GM19397 (cell line): ENCODE measurements around the gene AP1S1.

Experiments used
- ATAC-seq: cut with Tn5 transposase; IDR thresholded peaks from one replicate; pipeline ENCODE4 v1.9.1; 2021; ENCODE audit warnings: mild to moderate bottlenecking, moderate library complexity; ENCODE audit not compliant: unreplicated experiment

AP1S1 gene

DNA sequence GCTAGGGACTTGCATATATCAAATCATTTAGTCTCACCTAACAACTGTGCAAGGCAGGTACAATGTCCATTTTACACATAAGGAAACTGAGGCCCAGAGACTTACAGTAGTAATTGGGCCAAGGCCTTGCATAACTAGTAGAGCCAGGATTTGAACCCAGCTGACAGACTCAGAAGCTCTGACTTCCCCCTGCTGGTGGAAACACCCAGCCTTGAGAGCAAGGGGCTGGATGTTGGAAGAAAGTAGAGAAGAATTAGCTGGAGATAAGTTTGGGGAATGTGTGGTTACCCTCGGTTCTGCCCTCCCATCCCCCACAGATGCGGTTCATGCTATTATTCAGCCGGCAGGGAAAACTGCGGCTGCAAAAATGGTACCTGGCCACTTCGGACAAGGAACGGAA, 2.0 kb downstream of the AP1S1 start:
- ATAC-seq, result no peak

DNA sequence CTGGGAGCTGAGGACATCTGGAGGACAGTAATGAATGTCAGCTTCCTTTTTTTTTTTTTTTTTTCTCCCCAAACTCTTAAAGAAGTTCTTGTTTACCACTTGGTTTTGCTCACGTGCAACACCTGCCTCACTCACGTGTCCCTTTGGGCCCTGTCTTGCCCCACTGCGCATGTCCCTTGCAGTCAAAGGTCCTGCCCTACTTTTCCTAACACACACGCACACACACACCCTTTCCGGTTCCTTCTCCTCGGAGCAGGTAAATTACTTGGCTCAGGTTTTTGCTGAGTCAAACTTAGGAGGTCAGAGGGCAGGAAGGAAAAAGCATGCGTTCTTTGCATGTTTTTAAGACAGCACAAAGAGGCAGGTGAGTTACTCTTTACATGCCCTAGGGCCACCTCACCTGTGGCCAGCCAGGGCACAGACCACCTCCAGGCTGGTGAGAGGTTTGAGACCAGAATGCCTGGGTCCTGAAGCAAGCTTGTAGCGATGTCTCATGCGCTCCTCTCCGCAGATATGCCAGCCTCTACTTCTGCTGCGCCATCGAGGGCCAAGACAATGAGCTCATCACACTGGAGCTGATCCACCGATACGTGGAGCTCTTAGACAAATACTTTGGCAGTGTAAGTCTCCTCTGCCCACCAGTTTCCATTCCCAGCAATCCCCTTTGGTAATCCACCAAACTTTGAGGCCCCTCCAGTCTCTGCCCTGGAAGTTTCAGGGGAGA, 2.8 kb downstream of the AP1S1 start:
- ATAC-seq, result no peak

DNA sequence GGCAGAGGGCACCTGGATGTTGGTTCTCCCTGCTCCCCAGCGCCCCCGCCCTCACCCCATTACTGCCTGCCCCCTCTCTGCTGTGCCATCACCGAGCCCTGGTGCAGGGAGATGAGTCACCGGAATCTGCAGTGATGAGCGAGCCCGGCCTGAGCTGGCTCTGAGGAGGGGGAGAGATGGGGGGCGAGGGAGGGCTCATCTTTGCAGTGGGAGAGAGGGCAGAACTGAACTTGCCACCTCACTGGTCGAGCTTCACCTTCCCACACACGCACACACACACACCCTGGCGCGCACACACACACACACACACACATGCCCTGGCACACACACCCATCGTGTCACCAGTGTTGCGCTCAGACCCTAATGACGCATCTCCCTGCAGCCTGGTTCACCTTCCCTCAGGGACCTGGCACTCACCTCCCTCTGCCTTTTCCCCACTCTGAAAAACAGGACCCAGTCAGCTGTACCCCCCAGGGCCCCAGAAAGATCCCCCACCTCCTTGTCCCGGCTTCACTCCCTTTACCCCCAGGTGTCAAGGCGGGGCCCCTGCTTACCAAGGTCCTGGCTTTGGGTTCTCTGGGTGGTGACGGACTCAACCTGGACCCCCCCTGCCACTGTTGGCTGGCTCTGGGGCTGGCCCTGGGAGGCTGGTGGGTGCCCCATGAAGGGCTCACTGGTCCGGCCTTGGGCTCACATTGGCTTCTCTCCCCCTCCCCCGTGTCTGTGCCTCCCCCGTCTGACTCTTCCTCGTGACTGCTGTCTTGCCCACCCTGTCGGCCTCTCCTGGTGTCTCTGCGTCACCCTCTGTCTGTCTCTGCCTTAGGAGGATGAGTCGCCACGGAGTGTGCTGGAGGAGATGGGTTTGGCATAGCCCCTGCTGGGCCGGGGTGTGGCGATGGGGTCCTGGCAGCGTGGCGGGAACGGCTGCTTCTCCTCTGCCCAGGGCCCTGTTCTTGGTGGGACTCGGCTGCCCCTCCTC, 5.7 kb downstream of the AP1S1 start:
- ATAC-seq, result no peak

DNA sequence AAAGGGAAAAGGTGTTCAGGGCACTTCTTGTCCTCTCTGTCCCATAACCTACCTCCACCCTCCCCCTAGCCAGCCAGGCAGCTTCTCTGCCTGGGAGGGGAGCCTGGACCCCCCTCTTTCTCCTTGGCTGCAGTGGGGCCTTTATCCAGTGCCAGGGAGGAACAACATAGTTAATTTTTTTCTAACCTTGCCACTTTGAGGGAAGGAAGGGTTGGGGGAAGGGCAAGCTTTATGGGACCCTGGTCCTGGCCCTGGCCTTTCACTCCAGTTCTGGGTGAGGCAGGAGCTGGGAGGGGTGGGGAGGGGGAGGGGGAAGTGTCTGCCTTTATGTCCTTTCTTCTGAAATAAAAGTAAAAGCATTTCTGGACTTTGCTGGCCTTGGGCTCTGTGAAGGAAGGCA, 6.6 kb downstream of the AP1S1 start:
- no peak for ATAC-seq

DNA sequence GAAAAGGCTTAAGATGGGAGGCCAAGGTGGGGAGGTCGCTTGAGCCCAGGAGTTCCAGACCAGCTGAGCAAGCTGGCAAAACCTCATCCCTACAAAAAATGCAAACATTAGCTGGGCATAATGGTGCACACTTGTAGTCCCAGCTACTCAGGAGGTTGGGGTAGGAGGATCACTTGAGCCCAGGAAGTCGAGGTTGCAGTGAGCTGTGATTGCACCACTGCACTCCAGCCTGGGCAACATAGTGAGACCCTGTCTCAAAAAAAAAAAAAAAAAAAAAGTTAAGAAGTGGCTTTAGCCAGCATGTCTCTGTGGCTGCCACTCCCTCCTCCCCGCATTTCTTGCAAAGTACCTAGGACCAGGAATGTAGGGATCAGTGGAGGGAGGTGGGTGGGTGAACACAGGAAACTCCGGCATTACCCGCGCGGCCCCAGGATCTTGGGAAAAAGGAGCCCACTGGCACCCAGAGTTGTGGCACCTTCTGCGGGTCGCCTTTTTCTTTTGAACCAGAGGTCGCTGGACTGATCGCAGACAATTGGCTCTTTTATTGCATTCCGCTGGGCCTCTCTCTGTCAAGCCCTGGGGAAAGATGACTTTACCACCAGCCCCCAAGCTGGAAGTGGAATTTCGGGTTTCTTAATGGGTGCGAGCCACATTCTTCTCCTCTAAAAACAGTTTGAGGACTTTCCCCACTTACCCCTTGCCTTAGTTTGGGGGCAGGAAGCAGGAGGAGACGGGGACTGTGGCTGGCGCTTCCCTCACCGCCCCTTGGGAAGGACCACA, 7.6 kb downstream of the AP1S1 start:
- ATAC-seq, result no peak

DNA sequence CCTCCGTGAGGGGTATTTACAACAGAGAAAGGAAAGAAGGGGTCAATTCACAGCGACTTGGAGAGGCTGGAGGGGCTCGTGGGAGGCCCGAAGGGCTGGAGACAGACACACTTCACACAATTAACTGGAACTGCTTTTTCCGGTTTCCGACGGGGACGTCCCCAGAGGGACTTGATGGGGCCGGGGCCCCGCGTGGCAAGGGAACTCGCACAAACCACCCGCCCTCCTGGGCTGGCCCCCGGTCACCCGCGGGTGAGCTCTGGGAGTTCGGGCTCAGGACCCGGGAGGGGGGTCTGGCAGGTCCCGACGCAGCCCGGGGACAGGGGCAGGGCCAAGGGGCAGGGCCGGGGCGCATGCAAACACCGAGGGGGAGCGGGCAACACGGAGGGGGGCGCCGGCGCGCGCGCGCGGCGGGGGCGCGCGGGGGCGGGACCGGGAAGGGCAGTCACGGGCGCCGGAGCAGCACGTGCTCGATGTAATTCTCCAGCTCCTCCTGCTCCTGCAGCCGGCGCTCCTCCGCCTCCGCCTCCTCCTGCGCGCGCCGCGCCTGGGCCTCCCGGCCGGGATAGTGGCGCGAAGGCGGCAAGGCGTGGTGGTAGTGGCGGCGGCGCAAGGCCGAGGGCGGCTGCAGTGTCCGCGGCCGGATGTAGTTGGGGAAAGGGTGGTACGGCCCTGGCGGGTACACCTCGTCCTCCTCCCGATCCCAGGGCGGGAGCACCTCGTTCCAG, 8.4 kb downstream of the AP1S1 start:
- ATAC-seq, result no peak

DNA sequence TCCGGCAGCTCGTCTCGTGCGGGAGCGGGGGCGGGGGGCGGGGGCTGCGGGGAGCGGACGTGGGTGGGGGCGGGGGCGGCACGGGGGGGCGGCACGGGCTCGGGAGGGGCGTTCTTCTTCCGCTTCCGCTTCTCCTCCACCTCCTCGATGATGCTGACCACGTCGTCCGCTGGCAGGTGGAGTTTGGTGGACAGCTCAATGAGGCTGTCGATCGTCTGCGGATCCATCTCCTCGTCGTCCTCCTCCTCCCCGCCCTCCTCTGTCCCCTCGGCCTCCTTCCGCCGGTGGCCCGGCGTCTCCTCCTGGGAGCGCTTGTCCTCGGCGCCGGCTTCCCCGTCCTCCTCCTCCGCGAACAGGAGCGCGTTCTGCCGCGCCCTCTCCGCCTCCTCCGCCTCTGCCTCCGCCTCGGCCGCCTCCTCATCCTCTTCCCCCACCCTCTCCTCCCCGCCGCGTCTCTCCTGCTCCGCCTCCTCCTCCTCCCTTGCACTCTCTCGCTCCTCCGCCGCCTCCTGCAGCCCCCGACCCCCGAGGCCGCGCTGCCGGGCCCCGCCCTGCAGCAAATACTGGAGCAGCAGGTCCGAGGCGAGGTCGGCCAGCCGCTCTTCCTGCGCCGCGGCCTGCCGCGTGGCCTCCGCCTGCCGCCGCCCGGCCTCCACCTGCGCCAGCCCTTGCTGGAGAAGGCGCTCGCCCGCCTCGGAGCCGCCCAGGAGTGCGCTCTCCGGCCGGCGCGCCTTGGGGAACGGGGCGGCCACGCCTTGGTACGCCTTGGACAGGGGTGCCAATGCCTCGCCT, 9.2 kb downstream of the AP1S1 start:
- no peak for ATAC-seq

DNA sequence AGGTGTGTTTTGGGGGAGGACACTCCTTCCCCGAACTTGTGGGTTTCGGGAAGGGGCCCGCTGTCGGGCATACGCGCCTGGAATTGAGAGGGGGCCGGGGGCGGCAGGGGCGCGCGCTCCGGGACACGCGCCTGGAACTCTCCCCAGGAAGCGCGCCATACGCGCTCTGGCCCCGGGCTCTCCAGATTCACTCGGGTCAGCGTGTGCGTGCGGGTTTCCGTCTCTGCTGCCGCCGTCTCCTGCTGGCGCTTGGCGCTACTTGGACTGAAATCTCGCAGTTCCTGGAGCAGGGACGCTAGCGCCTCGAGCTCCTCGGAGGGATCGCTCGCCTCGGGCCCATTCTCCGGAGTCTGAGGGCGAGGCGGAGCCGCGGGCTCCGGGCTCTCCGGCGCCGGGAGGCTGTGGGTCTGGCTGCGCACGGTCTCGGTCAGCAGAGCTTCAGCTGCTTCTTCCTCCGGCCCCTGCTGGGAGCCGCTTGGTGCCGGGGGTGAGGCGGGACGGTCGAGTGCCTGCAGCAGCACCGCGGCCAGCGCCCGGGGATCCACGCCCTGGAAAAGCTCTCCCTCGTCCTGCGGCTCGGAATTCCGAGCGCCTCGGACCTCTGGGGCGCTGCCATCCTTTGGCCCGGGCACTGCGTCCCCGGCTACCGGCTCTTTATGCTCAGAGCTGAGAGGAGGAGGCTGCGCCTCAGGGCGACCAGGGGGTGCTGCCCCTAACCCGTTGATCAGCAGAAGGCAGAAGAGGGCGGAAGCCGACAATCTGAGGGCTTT, 10.0 kb downstream of the AP1S1 start:
- no peak for ATAC-seq

DNA sequence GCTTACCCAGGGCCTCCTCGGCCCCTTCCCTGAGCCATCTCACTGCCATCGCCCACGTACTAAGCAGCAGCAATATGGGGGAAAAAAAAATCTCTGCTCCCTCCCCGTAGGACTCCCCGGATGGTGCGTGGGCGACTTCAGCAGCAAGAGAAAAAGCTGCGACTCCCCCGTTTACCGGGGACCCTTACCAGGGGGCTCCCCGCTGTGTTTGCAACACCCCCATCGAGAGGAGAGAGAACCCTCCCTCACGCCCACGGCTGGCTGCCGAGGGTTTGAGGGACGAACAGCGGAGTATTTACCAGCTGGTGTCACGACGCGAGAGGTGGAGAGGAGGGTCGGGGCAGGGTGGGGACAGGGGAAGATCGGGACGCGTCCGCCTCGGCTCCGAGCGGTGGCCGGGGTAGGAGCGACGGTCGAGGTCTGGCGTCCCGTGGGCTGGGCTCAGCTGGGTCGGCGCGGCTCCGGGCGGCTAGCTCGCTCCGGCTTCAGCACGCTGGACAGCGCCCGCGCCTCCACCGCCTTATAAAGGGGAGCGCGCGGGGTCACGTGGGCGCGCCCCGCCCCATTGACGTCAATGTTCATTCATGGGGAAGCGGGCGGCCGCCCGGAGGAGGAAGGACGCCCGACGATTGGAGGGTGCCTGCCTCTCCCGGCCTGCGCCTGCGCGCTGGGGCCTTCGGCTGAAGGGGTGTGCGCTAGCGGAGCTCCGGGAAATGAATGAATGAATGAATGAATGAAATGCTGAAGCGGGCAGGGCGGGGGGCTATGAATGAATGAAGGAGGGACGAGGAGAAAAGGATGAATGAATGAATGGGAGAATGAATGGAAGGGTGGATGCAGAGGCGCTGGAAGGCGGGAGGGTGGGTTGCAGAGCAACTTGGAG, 11.0 kb downstream of the AP1S1 start, which contains the start of gene VGF:
VGF (minus strand) TSS at position 495 of the 883 bp plus-strand sequence. CDS start 726 bp downstream, outside the sequence.
- peak; percentile 63 for ATAC-seq

DNA sequence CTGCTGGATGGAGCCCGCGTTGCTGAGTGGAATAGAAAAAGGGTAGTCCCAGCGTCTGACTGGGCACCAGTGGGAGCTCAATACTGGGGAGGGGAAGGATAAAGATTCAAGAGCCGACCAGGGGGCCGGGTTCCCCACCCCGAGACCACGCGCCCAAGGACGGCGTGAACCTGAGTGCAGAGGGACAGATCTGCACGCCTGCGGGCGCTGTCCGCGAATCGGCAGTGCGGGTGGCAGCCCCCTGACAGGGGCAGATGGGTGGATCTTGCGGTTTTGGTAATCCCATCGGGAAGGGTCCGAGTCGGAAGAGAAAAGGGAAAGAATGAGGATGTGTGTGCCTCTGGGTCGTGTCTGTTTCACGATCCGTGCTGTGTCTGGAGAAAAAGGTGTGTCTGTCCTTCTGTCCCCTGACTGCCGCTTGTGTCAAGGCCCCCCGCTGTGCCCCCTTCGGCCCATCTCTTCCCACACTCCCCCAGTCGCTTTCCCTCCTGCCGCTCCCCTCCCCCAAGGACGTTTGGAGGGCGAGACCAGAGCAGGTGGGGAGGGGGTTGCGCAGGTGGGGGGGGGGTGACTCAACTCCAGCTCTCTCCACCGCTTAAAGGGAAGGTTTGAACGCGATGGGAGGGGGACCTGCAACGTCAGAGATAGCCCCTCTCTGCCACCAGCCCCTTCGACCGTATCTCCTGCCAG, 11.8 kb downstream of the AP1S1 start:
- no peak for ATAC-seq

DNA sequence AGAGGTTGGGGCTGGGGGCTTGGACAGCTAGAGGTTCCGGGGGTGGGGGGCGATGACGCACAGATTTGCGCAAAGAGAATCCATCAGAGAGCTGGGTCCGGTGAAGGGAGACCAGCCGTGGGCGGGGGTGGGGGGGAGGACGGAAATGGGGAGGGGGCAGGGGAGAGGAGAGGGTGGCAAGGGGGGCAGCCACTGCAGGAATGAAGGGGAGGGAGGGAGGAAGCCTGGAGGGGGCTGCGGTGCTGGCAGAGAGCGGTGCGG, 12.3 kb downstream of the AP1S1 start:
- no peak for ATAC-seq

DNA sequence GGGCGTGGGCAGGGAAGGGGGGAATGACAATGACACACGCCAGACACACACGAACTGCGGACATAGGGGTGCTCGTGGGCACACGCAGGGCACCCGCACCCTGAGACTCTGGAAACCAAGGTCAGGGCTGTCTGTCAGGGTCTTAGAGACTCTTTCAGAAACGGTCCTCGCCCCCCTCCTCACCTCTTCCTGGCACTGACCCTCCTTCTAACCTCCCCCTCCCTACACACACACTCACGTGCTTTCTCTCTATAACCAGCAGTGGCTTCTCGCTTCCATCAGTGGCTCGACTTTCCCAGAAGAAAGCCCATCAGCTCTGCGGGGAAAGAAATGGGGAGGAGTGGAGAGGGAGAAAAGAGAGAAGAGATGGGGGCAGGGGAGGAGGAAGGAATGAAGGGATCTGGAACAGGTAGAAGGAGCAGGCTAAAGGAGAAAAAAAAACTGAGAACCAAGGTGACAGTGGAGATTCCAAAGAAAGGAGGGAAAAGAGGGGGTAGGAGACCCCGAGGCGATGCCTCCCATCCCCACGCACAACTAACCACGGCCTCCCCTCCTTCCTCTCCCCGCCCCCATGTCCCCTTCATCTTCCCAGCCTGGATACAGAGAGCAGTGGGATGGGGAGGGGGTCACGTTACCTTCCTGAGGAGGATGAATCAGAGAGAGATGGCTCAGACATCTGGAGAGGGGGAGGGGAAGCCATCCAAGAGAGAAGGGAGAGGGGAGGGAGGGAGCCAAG, 12.8 kb downstream of the AP1S1 start:
- ATAC-seq, result no peak

DNA sequence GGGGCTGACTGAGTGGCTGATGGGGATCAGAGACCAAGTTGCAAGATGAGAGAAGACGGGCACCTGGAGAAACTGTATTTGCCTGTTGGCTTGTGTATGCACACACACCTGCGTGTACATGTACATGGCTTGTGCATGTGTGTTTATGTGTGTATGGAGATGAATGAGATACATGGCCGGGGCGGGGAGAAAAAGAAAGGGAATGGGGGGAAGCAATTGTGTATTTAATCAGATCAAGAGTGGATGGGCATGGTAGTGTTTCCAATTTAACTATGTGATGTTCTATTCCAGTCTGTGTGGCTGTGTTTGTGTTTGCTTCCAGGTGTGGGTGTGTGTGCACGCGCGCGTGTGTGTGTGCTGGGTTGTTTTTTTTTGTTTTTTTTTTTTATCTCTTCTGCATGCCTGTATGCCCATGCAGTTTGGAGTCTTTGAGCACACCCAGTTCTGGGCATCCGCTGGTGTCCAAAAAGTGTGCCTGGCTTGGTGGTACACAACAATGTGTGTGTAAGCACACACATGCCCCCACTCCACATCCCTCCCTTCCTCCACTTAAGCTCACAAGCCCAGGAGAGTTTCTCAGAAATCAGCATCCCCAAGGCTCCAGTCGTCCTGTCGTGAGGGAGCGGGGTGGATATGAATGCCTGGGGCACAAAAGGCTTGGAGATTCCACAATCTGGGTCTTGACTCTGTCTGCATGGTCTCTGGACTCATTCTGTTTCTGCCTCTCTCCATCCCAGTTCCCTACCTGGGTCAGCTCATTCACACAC, 13.6 kb downstream of the AP1S1 start:
- ATAC-seq, result no peak

DNA sequence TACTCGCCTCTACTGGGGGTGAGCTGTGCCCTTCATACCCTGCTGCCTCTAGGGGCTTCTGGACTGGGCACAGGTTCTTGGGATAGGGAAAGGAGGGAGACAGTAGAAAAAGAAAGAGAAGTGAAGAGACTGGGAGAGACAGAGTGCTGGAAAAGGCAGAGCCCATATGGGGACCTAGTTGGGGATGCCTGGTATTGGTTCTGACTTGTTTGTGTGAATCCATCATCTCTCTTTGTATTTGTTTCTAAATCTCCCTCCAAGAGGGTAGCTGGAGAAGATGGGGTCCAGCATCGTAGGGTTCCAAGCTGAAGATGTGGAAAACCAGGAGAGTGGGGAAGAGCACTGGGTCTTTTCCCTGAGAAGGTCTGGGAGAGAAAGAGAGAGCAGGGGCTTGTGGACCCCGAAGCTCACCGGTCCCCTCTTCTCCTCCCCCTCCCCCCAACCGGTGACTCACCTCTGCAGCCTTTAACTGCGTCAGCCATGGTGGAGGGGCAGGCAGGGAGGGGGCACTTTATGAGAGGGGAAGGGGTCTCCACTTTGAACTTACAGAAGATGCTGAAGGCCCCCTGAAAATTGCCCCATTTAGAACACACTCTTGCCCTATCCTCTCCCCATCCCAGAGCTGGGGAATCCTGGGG, 14.3 kb downstream of the AP1S1 start:
- no peak for ATAC-seq

DNA sequence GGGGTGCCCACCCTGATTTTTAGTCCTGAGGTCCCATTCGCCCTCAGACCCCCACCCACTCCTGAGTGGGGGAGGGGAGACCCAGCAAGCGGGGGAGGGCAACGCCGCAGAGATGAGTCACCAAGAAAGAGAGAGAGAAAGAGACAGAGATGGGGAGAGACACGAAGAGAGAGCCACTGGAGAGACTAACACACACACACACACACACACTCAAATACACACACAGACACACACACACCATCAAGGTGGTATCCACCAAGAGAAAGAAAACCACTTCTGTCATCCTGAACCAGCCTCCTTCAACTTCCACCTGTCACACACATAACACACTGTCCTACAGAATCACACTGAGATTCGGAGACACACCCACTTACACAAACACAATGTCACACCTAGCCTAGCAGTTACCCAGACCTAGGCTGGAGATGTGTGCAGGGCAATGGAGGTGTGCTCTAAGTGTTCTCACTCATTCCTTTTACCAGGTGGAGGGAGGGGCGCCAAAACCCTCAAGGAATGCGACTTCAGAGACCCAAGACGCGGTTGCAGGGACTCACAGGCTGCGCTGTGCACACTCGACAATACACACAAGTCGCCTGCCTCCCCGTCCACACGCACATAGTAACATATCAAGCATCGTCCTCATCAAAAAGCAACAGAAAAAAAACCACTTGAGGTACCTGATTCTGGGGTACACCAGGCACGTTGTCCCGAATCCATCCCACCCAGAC, 15.0 kb downstream of the AP1S1 start:
- ATAC-seq, result no peak
